ENCODE measurements around the gene RPL19.

The RPL19 gene

DNA sequence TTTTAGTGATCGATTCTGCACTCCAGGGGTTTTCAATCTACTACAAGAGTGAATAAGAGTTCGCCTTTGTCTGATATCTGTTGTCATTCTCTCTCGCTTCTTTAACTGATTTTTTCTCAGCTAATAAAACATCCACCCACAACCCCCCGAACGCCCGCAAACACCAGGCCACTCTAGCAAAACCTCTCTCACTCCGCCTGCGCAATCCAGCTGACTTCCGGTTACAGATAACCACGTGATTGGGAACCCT, 338 bp upstream of the RPL19 start:
- DNase-seq, result peak; percentile 92

DNA sequence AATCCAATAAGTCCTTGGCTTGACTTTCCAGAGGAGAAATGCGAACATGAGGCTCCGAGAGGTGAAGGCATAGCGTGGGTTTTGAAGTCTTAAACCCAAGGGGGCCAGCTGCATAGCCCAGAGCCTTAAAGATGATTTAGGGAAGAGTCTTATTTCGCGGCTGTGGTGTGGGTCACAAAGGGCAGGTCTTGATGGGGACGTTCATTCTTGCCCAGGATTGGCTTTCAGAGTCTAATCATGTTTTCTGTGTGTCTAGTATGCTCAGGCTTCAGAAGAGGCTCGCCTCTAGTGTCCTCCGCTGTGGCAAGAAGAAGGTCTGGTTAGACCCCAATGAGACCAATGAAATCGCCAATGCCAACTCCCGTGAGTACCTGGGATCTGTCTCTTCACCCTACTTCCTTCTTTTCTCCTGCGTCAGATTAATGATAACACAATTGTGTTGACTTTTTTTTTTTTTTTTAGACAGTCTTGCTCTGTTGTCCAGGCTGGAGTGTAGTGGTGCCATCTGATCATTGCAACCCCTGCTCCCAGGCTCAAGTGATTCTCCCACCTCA, 951 bp downstream of the RPL19 start:
- DNase-seq, result peak; percentile 40

GRCh38 chr17:39204245-39204644, 4.2 kb downstream of the RPL19 start:
- no peak for DNase-seq

DNA sequence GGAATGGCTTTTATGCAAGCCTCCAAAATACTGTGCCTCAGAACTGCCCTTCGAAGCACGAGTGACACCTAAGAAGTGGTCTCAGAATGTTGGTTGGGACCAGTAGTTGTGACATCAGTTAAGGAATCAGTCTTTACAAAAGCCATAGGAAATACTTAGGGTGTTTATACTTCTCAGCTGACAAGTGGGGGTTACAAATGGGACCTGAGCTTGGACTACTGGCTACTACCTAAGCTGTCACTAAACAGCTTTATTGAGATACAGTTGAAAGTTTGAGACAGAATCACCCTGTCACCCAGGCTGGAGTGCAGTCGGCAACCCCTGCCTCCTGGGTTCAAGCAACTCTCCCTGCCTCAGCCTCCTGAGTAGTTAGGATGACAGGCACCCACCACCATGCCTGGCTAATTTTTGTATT, 5.0 kb downstream of the RPL19 start:
- peak; percentile 4 for DNase-seq

- DNase-seq, result no peak
Measured at GRCh38 chr17:39208136-39208535, 8.1 kb downstream of the RPL19 start.

GRCh38 chr17:39208893-39209292, 8.8 kb downstream of the RPL19 start:
- DNase-seq, result peak; percentile 82

GRCh38 chr17:39209317-39210092, 9.4 kb downstream of the RPL19 start:
- peak; percentile 9 for DNase-seq

- no peak for DNase-seq
Measured at GRCh38 chr17:39210093-39210434, 10.0 kb downstream of the RPL19 start.

- no peak for DNase-seq
Measured at GRCh38 chr17:39212195-39212810, 12.2 kb downstream of the RPL19 start.

GRCh38 chr17:39212841-39213480, 12.9 kb downstream of the RPL19 start:
- no peak for DNase-seq

DNA sequence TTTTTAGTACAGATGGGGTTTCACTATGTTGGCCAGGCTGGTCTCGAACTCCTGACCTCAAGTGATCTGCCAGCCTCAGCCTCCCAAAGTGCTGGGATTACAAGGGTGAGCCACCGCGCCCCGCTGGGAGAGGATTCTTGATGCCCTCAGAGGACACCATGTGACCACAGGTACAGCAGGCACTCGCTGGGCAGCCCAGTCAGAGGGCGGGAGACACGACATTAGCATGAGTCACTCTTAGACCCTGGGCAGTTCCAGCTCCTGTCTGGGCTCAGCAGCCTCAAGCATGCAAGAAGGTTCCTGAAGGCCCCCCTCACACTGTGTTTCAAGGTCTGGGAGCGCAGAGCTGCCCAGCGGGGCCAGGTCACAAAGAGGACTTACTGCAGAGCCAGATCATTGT, 13.8 kb downstream of the RPL19 start:
- no peak for DNase-seq

GRCh38 chr17:39217734-39218369, 17.8 kb downstream of the RPL19 start:
- DNase-seq, result no peak

- DNase-seq, result no peak
Measured at GRCh38 chr17:39218906-39219305, 18.8 kb downstream of the RPL19 start.

DNA sequence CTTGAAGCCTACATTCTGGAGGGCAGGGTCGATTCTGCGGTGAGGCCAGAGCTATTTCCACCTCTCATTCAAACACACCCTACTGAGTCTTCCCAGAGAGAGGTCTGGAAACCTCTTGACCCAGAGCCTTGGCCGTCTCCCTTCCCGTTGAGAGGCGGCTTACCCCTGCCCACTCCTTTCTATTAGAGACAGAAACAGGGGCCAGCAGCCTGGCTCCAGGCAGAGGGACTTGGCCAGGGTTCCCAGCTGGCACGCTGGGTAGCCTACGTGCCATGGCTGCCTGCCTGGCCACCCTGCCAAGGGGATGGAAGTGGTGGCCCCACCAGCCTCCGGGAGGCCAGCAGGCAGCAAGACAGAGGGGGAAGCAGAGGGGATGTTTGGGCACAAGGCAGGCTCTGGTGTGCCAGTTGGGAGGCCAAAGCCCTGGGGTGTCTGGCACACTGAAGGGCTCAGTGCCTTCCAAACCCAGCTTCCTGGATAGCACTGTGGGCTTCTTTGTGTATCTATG, 19.6 kb downstream of the RPL19 start:
- DNase-seq, result no peak

DNA sequence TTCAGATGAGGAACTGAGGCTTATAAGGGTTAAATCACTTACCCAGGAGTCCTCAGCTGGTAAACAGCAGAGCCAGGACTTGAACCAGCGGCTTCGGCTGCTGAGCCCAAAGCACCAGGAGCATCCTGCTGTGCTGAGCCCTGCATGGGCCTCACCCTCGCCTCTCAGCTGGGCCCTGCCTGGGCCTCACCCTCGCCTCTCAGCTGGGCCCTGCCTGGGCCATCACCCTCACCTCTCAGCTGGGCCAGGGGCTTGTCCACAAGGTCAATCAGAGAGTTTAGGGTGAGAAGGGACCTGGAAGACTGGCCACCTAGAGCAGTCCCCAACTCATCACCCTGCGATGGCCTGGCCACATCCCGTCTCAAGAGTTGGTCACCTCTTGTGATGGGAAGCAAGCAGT, 21.5 kb downstream of the RPL19 start:
- no peak for DNase-seq

GRCh38 chr17:39222151-39222550, 22.1 kb downstream of the RPL19 start:
- DNase-seq, result no peak

- no peak for DNase-seq
Measured at GRCh38 chr17:39222866-39223834, 23.1 kb downstream of the RPL19 start.

DNA sequence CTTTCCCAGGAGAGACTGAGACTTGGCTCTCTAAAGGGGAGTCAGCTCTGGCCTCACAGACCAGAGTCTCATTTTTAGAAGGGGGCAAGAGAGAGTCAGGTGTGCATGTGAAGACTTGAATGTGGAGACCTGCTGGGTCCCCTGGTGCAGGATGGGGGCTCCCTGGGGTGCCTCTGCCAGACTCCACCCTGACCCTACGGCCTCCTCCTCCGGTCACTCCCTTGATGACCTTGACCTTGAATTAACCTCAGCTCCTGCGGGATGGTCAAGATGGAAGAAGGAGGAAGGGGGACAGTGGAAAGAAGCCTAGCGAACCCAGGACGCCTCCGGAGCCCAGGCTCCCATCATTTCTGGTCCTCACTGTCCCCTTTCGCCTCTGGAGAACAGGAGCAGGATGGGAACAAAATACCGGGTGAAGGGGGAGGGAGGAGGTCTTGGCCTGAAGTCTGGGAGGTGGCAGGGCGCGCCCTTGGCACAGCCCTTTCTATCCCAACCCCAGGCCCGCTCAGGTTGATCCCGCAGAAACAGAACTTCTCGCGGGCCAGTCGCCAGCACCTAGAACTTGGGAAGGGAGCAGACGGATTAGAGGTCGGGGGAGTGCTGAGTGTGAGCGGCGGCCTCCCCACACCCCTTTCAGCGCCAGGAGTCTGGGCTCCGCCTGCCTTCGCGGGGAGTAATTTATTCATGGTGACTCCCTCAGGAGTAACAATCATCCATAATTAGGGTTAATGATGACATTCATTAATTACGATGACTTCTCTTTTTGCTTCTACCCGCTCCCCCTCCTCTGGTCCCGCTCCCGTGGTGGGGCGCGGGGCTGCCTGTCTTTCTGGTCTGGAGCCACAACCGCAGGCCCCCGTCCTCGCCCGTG, 24.1 kb downstream of the RPL19 start:
- DNase-seq, result no peak

GRCh38 chr17:39224778-39225307, 24.8 kb downstream of the RPL19 start:
- no peak for DNase-seq

- DNase-seq, result no peak
Measured at GRCh38 chr17:39225308-39225958, 25.4 kb downstream of the RPL19 start, which contains the start of gene STAC2. Gene STAC2 (minus strand): TSS chr17:39225945. CDS start chr17:39225502, 443 bp downstream.

All from MV-4-11 (cell line).